Pancreas (tissue), 10 donors: ENCODE measurements around the gene DLGAP1. TPM values are rescaled to one million over a fixed set of nuclear protein-coding genes. Genes with fewer than 3 reads are reported as not detected.
A peak's percentile ranks its signal among the peaks of the same experiment; 100 is the strongest.

Experiments
- ATAC-seq, 4 donors: fragments of 200-7000 bp; cut with Tn5 transposase; one replicate each; pipeline versions ENCODE4 v1.8.0 to v1.9.1; 2020; ENCODE audit warnings: mild to moderate bottlenecking in 4 of 4, moderate library complexity in 4 of 4
- DNase-seq, 6 donors: peaks; one replicate each; pipeline ENCODE4 v3.0.0-alpha.2; 2020
- FAIRE-seq: peaks from 2 replicates; lab custom pipeline; 2012; peaks lifted over from hg19 to GRCh38; lab: Jason Lieb, UNC
- H3K27ac ChIP-seq, 4 donors: fragments of 200-600 bp; sonication (generic); 1 replicate in 3 of 4; 2 replicates in 1 of 4; pipeline versions ENCODE4 v1.5.0 to v1.8.0; 2020
- H3K27me3 ChIP-seq, 4 donors: fragments of 200-600 bp; one replicate each; pipeline ENCODE4 v1.8.0; 2021
- H3K36me3 ChIP-seq, 3 donors: fragments of 200-600 bp; sonication (generic) in 1 of 3; one replicate each; pipeline versions ENCODE4 v1.5.0 to v1.8.0; 2020 to 2021
- H3K4me1 ChIP-seq, 3 donors: fragments of 200-600 bp; one replicate each; pipeline ENCODE4 v1.8.0; 2021
- H3K4me3 ChIP-seq, 4 donors: fragments of 200-600 bp; sonication (generic) in 2 of 4; one replicate each; pipeline versions ENCODE4 v1.5.0 to v1.8.0; 2020 to 2021
- H3K9me3 ChIP-seq, 4 donors: fragments of 200-600 bp; one replicate each; pipeline ENCODE4 v1.8.0; 2021
- WGBS, 2 donors: extraction: QIAGEN DNeasy Blood & Tissue Kit; methylation state at CpG; one replicate each; pipeline ENCODE4 v1.1.7; 2013; 5-methylcytosine and 5-hydroxymethylcytosine counted together
- intact Hi-C, 3 donors: fragments of 100-400 bp; cut with DNase I; formaldehyde crosslinking; loops; one replicate each; pipeline versions ENCODE4 v1.11.1 to v1.14.2; 2022
- polyA plus RNA-seq, 2 donors: library from polyadenylated mRNA; stranded (reverse); fragments of 200-250 nt; gene quantifications; one replicate each; pipeline ENCODE4 v1.2.3, GENCODE V29; 2013
- total RNA-seq, 6 donors: library from RNA; stranded (reverse); fragmentation: NEBNext Ultra II Directional in 4 of 6; extraction: Animal tissue kit (Norgen Biotek cat#: 25700) in 4 of 6; gene quantifications; one replicate each; pipeline versions ENCODE4 v1.2.1 to v1.2.4, GENCODE V29; 2021 to 2023
- TF ChIP-seq, protein P1 (sequence below), 4 donors: fragments of 200-600 bp; sonication (generic) in 3 of 4; IDR thresholded peaks; one replicate each; pipeline versions ENCODE4 v1.5.0 to v1.8.0; 2021; ENCODE audit warnings: antibody characterized with exemption in 4 of 4
- donor health status: healthy with polysubstance abuse.
- donor health status: DM: no; HTN: no; CAD: no; lungs with moderate emphysema.
- donor health status: DM: no; HTN: no; CAD: no.
- donor health status: control.
- donor health status: control.
- donor health status: Bipolar disorder and iron deficiency.
- donor health status: DM: yes; HTN: yes; CAD: no.
- donor health status: DM: no; HTN: no; CAD: no.
- donor health status: DM: no; HTN: no; CAD: no.
- donor health status: DM: yes; HTN: yes; CAD: no.

The DLGAP1 gene
- total and polyA plus RNA-seq, 8 donors, result 0.12 to 0.62 (median 0.30) TPM; not detected in 2

DNA sequence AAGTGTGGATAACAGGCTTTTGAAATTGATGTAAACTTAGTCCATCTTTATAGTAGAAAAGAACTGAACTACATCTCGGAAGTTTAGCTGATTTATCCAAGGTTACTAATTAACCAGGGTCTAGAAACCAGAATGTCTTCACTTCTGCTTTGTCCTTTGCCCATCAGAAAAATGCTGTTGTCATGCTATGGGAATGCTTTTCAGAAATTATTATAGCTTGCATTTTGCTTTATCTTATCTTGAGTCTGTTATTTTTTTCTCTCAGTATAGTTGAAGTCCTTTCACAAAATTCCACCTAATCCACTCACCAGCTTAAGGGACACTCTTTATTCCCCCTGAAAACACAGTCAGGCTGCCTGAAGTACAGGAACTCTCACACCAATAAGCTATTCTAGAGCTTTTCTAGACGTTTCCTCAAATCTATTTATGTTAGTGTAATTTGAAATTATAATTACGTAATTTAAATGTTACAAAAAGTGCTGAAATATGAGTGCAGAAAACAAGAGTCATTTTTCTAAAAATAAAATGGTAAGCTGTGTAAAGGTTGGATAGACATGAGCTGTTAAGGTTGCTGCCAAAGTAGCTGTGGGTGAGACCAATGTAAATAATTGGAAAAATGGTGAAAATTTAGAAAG lies 548.9 kb downstream of the DLGAP1 start:
- peak in 1 of 4 donors; percentile 47 for ATAC-seq
- intact Hi-C loops, result no loop called here
- TF ChIP-seq, protein P1, sequence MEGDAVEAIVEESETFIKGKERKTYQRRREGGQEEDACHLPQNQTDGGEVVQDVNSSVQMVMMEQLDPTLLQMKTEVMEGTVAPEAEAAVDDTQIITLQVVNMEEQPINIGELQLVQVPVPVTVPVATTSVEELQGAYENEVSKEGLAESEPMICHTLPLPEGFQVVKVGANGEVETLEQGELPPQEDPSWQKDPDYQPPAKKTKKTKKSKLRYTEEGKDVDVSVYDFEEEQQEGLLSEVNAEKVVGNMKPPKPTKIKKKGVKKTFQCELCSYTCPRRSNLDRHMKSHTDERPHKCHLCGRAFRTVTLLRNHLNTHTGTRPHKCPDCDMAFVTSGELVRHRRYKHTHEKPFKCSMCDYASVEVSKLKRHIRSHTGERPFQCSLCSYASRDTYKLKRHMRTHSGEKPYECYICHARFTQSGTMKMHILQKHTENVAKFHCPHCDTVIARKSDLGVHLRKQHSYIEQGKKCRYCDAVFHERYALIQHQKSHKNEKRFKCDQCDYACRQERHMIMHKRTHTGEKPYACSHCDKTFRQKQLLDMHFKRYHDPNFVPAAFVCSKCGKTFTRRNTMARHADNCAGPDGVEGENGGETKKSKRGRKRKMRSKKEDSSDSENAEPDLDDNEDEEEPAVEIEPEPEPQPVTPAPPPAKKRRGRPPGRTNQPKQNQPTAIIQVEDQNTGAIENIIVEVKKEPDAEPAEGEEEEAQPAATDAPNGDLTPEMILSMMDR (IDR thresholded peaks at IDR 0.05), result no peak
- no peak for DNase-seq
- Histone ChIP-seq H3K9me3 (no peaks in the 10 kb centered on the region), H3K4me1 (no peaks in the 10 kb centered on the region), H3K4me3 (no peak overlapping the region), H3K27ac (no peak overlapping the region), H3K36me3 (no peaks in the 10 kb centered on the region), H3K27me3 (no peaks in the 10 kb centered on the region)
- no peak for FAIRE-seq
- WGBS, 2 donors, result 33 to 38% methylated on average over 3 of the region's 3 CpGs

DNA sequence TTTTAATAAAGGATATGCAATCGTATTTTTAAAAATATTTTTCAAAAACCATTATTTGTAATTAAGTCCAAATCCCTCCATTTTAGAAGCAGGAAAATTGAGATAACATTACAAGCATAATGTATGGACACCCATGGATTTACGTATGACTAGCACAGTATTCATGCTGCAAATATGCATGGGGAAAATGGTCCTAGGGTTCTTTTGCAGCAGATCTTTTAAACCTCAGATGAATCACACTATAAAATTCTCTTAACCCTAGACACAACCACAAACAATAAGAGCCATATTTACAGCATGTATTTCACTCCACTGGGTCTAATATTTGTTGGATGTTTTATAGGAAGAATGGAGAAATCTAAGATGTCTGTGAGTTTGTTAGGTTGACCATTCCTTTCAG lies 551.8 kb downstream of the DLGAP1 start:
- H3K27ac ChIP-seq, result no peak overlapping the region
- no peaks in the 10 kb centered on the region for H3K4me1 ChIP-seq
- H3K9me3 ChIP-seq, result no peaks in the 10 kb centered on the region
- DNase-seq (no peak), ATAC-seq (no peak), FAIRE-seq (no peak)
- H3K27me3 ChIP-seq, result no peaks in the 10 kb centered on the region
- 66 to 69% methylated on average over 2 of the region's 2 CpGs for WGBS, 2 donors
- TF ChIP-seq, protein P1 (IDR thresholded peaks at IDR 0.05), result no peak
- H3K36me3 ChIP-seq, result no peaks in the 10 kb centered on the region
- no peak overlapping the region for H3K4me3 ChIP-seq
- intact Hi-C loops, result no loop called here

DNA sequence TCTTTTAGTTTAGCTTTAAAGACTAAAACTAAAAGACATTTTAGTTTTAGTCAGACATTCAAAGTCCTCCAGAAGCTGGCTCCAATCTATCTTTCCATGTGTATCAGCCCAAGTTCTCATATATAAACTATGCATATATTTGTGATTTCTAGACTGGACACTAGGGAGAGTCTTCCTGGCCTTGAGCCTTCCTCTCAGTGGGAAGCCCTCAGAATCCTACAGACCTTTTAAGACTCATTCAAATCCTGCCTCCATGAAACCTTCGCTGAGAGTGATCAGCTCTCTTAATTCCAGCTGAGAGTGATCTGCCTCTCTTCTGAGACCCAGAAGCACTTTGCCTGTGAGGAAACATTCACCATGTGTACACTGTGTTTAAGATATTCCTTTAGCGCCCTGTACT lies 552.4 kb downstream of the DLGAP1 start:
- intact Hi-C loops, result no loop called here
- TF ChIP-seq, protein P1 (IDR thresholded peaks at IDR 0.05), result no peak
- Histone ChIP-seq H3K9me3 (no peaks in the 10 kb centered on the region), H3K27me3 (no peaks in the 10 kb centered on the region), H3K27ac (no peak overlapping the region), H3K4me1 (no peaks in the 10 kb centered on the region), H3K4me3 (no peak overlapping the region), H3K36me3 (no peaks in the 10 kb centered on the region)
- ATAC-seq (no peak), DNase-seq (no peak), FAIRE-seq (no peak)
- 85 to 90% methylated on average over 2 of the region's 2 CpGs for WGBS, 2 donors

DNA sequence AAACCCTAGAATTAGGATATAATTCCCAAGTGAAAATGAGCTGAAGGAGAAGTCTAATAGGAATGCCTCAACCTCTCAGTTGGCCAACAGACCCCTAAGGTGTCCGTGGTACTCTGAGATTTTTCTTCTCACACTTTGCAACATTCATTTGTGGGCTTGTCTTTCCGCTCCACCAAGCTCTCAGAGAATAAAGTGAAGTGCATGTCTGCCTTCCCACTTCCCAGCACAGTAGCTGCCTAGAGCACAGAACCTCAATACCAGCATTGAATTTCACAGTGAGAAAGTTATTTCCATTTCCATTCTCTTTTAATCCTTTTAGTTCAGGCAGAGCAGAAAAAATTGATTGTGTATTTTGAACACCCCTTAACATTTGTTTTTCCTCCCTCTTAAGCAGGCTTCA lies 553.3 kb downstream of the DLGAP1 start:
- no peak for FAIRE-seq
- Histone ChIP-seq H3K27ac (no peak overlapping the region), H3K36me3 (no peaks in the 10 kb centered on the region)

DNA sequence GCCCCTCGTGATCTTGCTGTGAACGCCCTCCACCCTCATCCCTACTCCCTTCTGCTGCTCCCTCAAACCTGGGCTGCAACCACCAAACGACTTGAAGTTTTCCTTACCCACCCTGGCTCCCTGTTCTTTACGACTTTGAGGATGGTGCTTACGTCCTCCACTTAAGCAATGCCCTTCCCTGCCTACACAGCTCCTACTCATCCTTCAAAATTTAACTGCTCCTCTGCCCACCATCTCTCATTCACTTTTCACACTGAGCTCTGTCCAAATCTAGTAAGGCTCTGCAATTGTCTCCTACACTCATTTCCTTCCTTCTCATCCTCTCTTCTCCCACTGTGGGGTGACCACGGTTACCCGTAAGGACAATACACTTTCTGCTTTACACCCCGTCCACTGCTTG lies 554.1 kb downstream of the DLGAP1 start:
- intact Hi-C loops, result no loop called here
- Histone ChIP-seq H3K4me3 (no peak overlapping the region), H3K27me3 (no peaks in the 10 kb centered on the region), H3K36me3 (no peaks in the 10 kb centered on the region), H3K27ac (no peak overlapping the region), H3K9me3 (no peaks in the 10 kb centered on the region), H3K4me1 (no peaks in the 10 kb centered on the region)
- TF ChIP-seq, protein P1 (IDR thresholded peaks at IDR 0.05), result no peak
- FAIRE-seq, result no peak
- 75 to 84% methylated on average over 8 of the region's 8 CpGs for WGBS, 2 donors
- DNase-seq, result no peak
- no peak for ATAC-seq

More for the DNA sequence above, 553.3 kb downstream of the DLGAP1 start:
- no peak for DNase-seq
- TF ChIP-seq, protein P1 (IDR thresholded peaks at IDR 0.05), result no peak
- ATAC-seq, result no peak
- 74 to 77% methylated on average over 2 of the region's 2 CpGs for WGBS, 2 donors
- H3K4me1 ChIP-seq, result no peaks in the 10 kb centered on the region
- H3K27me3 ChIP-seq, result no peaks in the 10 kb centered on the region
- intact Hi-C loops, result no loop called here
- no peak overlapping the region for H3K4me3 ChIP-seq
- no peaks in the 10 kb centered on the region for H3K9me3 ChIP-seq
